ENCODE data around the gene THSD7B. TPM values are rescaled to one million over a fixed set of nuclear protein-coding genes. Genes with fewer than 3 reads are reported as not detected.

Gene THSD7B
- total and polyA plus RNA-seq, 2 of the 13 experiments (the other 11 are each of a cell fraction or from before 2014, with no cell fraction given) = 0.02 TPM; not detected in 1

GRCh38 chr2:136823291-136823690, 57.9 kb downstream of the THSD7B start:
- Histone ChIP-seq H3K4me1 (ENCODE audit: insufficient read depth, low read length) (no peaks in the 10 kb centered on the region), H3K36me3 (replicated peaks in 1 of 2; ENCODE audit: control insufficient read depth in 1 of 2, insufficient read depth in 2 of 2, low read length in 2 of 2) (no peaks in the 10 kb centered on the region), H2AFZ (ENCODE audit: low read length) (no peak overlapping the region), H3K4me2 (ENCODE audit: low read depth, low read length) (no peak overlapping the region), H3K27me3 (ENCODE audit: control insufficient read depth in 1 of 2, insufficient read depth in 2 of 2, low read length in 2 of 2) (no peaks in the 10 kb centered on the region), H3K4me3 (replicated peaks in 1 of 3; ENCODE audit: insufficient read depth in 1 of 3, low read depth in 2 of 3, low read length in 3 of 3) (no peak overlapping the region), H3K9ac (ENCODE audit: insufficient read depth, low read depth, low read length) (no peak overlapping the region), H4K20me1 (ENCODE audit: insufficient read depth, low read length) (no peaks in the 10 kb centered on the region), H3K9me3 (ENCODE audit: low read length) (no peaks in the 10 kb centered on the region), H3K79me2 (ENCODE audit: insufficient read depth, low read length) (no peaks in the 10 kb centered on the region), H3K27ac (ENCODE audit: extremely low read length, insufficient read depth, low read length) (no peak overlapping the region)
- CTCF ChIA-PET (ENCODE audit: low intra/inter-chr PET ratio, low total read pairs) = no interaction called here
- DNase-seq (ENCODE audit: low spot score) (no peak), ATAC-seq (no peak), FAIRE-seq (no peak)
- intact Hi-C loops (cut with micrococcal nuclease; ENCODE audit: unreplicated experiment) = no loop called here
- in situ Hi-C loops (cut with HindIII; ENCODE audit: extremely low pct_ligation_motif_present, low pct_unique_long_range_greater_than_20kb) = no loop called here
- POLR2A ChIA-PET = no interaction called here
- no TSS peak for BruUV-seq (replicated peaks)
- WGBS (ENCODE audit: low lambda C conversion rate) = 42% methylated on average over 7 of the region's 7 CpGs
- peak; percentile 68 to 75 for TF ChIP-seq MAFK (conservative IDR thresholded peaks at IDR 0.05 in 1 of 2, IDR thresholded peaks at IDR 0.05 in 1 of 2; ENCODE audit: low read length in 2 of 2)
- TF ChIP-seq ZNF672 (CRISPR knock-in tag; IDR thresholded peaks at IDR 0.05) = no peak
- peak; percentile 68 for TF ChIP-seq MAFF (IDR thresholded peaks at IDR 0.05; ENCODE audit: low read depth, low read length)
- no peak for TF ChIP-seq EZH2 (conservative IDR thresholded peaks at IDR 0.05; ENCODE audit: low read depth, low read length)
- no peak for TF ChIP-seq ZFP90 (CRISPR knock-in tag; IDR thresholded peaks at IDR 0.05; ENCODE audit: borderline replicate concordance)
- no peak for TF ChIP-seq SIN3B (IDR thresholded peaks at IDR 0.05; ENCODE audit: low read length)
- TF ChIP-seq ATF7-NPFF (CRISPR knock-in tag; IDR thresholded peaks at IDR 0.05; ENCODE audit: low read depth) = no peak
- no peak for TF ChIP-seq HINFP (CRISPR knock-in tag; IDR thresholded peaks at IDR 0.05; ENCODE audit: low read depth)
- TF ChIP-seq ZNF563 (CRISPR knock-in tag; IDR thresholded peaks at IDR 0.05) = no peak
- no peak for TF ChIP-seq ZNF296 (CRISPR knock-in tag; conservative IDR thresholded peaks at IDR 0.05)
- TF ChIP-seq ZBTB42 (CRISPR knock-in tag; IDR thresholded peaks at IDR 0.05) = no peak
- TF ChIP-seq GRHL1 (CRISPR knock-in tag; conservative IDR thresholded peaks at IDR 0.05) = no peak
- TF ChIP-seq FOSL2 (CRISPR knock-in tag; IDR thresholded peaks at IDR 0.05) = no peak
- TF ChIP-seq HES4 (CRISPR knock-in tag; IDR thresholded peaks at IDR 0.05; ENCODE audit: borderline replicate concordance) = no peak
- TF ChIP-seq TMF1 (CRISPR knock-in tag; IDR thresholded peaks at IDR 0.05; ENCODE audit: low read depth) = no peak
- TF ChIP-seq NFRKB (IDR thresholded peaks at IDR 0.05) = no peak
- TF ChIP-seq GABPA (IDR thresholded peaks at IDR 0.05; ENCODE audit: low read depth, low read length) = no peak
- no peak for TF ChIP-seq GABPA (CRISPR knock-in tag; IDR thresholded peaks at IDR 0.05; ENCODE audit: low read depth)

Data from HepG2 (cell line).